DMS79 (cell line): ENCODE measurements around the gene GMCL2.
"Not testable (repeated sequence)": the region's sequence is repeated elsewhere in the genome, so short reads cannot be mapped to it uniquely, and the experiment has no call there.

Source experiments
- DNase-seq: peaks from one replicate; lab custom pipeline; 2025; lab: John Stamatoyannopoulos, UW

GMCL2 gene, protein sequence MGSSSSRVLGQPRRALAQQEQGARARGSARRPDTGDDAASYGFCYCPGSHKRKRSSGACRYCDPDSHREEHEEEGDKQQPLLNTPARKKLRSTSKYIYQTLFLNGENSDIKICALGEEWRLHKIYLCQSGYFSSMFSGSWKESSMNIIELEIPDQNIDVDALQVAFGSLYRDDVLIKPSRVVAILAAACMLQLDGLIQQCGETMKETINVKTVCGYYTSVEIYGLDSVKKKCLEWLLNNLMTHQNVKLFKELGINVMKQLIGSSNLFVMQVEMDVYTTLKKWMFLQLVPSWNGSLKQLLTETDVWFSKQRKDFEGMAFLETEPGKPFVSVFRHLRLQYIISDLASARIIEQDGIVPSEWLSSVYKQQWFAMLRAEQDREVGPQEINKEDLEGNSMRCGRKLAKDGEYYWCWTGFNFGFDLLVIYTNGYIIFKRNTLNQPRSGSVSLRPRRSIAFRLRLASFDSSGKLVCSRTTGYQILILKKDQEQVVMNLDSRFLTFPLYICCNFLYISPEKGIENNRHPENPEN

DNA sequence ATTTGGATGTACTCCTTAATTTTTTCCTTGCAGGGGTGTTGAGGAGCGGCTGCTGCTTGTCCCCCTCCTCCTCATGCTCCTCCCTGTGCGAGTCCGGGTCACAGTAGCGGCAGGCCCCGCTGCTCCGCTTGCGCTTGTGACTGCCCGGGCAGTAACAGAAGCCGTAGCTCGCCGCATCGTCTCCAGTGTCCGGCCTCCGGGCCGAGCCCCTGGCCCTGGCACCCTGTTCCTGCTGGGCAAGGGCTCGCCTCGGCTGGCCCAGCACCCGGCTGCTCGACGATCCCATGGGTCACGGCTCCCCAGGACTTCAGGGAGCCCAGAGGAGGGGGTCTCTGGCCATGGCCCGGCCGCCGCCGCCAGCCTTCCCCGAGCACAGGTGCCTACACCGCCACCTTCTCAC lies at the start of gene GMCL2:
TSS of gene GMCL2 (minus strand) at position 358 of the 400 bp plus-strand sequence. CDS start at position 286, 72 bp downstream.
- no peak for DNase-seq

DNA sequence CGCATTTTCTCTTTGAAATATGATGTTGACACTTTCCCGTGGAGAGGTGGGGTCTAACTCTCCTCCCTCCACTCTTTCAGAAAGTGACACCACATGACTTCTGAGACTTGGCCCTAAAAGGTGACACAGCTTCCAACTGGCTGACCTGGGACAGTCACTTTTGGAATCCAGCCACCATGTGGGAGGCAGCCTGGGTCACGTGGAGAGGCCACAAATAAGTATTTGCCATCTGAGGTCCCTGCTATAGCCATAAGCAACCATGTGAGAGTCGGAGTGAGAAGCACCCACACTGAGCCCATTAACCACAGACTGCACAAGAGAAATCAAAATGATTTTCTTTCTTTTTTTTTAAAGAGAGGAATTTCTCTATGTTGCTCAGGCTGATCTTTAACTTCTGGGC lies 49.5 kb upstream of the GMCL2 start:
- no peak for DNase-seq

DNA sequence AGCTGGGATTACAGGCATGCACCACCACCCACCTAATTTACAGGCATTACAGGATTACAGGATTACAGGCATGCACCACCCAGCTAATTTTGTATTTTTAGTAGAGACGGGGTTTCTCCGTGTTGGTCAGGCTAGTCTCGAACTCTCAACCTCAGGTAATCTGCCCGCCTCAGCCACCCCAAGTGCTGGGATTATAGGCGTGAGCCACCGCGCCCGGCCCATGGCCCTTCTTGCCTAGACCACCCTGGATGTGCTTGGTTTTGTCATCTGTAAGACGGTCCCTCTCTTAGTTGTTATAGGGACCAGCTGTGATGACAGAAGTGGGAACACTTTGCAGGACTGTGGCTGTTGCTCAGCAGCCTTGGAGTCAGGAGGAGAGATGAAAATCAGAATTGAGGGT lies 49.0 kb upstream of the GMCL2 start:
- DNase-seq, result no peak

DNA sequence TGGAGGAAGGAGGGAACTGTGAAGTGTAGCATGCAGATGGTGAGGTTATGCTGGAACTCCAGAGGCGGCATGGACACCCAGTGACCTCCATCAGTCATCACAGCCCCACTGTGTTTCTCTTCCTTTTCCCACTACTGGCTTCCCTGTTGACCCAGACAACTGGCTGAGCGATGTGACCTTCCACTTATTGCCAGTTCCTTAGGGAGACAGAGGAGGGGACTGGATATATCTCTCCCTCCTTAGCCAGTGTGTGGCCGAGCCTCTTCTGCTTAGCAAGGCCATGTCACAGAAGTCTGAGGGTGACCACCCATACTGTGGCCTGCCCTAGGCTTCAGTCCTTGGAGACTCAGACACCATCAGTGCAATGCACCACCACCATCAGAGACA lies 48.4 kb upstream of the GMCL2 start:
- DNase-seq, result no peak

DNA sequence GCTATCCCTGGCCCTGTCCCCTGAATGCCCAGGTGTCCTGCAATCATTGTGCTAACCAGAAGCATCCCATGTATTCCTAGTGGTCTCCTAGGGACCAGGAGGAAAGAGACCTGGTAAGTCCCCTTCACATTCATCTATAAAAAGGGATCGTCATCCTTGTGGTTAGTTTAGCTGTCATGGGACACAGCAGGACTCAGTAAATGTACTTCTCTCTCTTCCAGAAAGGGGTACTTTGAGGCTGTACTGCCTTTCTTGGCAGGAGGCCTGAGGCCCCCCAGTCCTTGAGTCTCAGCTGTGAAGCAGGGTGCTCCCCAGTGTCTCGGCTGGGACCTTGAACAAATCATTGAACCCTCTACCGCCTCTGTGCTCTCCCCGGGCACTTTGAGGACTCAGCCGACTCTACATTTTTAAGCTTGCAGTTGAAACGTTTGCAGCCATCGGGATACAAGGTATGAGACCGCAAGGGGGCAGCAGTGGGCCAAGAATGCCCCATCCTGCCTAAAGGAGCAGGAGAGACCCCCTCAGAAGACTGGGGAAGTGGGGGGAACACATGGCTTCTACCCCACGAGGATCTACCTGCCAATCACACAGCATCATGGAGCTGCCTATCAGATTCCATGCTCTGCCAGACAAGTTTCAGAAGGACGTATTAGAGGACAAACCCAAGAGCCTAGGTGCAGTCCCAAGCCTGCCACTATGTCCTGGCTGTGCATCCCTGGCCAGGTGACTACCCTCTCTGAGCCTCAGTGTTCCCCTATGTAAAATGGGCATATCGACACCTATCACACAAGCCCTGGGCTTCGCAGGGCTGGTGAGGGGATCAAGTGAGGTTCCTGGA lies 47.8 kb upstream of the GMCL2 start:
- no peak for DNase-seq

DNA sequence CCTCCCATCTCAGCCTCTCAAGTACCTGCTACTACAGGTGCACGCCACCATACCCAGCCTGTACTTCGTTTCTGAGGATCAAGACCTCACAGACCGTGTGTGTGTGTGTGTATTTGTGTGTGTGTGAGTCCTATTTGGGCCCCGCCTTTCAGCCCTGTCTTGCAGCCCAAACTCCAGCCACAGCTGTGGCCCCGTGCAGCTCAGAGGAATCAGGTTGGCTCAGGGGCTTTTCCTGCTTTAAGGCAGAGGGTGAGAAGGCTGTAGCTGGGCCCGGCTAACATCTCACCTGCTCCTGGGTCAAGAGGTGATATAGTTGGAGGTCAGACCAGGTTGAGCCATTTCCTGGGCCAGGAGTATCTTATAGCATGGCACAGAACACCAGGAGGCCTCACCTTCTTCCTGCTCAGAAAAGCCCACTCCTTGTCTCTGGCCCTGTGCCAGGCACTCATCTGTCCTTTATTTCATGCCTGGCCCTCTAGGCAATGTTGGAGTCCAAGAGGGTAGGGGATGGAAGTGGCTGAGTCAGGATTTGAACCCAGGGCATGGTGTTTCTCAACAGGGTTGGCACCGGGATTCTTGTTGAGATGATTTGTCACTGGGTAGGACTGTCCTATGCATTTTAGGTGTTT lies 47.1 kb upstream of the GMCL2 start:
- DNase-seq, result no peak

DNA sequence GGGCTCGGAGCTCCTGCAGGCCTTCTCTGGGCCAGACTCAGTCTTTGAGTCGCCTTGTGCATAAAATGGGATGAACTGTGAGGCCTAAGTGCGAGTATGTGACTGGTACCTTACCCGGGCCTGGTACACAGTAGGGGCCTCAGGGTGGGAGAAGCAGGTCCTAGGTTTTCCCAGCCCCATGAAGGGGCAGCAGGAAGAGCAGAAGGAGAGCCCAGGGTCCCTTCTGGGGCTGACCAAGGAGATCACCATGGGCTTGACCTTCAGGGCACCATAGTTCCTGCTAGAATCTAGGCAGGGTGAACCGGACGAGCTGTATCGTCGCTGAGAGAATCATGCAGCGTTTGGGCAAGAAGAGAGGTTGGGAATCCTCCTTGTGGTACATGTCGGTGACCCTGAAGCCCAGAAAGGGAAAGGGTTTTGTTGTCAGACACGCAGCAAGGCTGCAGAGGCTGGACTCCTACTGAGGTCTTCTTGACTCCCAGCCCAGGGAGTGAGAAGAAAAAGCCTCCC lies 45.8 kb upstream of the GMCL2 start:
- no peak for DNase-seq

DNA sequence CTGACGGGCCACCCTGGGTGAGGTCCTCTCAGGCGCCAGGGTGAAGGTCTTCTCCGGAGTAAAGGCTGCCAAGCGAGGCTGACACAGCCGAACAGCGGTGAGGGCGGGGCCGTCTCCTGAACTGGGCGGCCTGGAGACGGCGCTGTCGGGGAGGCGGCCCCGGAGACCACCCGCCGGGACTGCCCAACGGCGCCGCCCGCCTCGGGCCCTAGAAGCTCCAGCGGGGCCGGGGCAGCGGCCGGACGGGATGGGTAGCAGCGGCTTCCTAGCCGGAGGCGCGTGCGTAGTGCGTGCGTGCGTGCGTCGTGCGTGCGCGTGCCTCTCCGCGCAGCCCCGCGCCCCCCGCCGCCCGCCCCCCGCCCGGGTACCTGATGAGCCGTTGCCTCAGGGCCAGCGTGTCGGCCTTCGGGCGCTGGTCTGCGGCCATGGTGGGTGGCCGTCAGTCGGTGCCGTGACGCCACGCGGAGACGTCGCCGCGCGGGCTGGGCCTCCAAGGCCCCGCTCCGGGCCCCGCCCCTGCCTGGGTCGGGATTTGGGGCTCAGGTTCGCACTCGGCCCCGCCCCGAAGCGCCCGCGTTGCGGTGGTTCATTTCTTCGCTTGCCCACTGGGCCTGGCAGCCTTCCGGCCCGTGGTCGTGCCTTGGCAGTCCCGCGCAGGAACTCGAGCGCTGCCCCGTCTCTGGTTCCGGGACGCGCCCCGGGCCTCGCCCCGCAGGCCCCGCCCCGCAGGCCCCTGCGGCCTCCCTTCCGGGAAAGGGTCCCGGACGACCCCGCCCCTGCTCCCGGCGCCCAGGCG lies 45.2 kb upstream of the GMCL2 start, which contains the start of gene PHYKPL:
TSS of gene PHYKPL (minus strand) at position 679 of the 796 bp plus-strand sequence. CDS start at position 427, 252 bp downstream.
- peak; percentile 26 for DNase-seq

DNA sequence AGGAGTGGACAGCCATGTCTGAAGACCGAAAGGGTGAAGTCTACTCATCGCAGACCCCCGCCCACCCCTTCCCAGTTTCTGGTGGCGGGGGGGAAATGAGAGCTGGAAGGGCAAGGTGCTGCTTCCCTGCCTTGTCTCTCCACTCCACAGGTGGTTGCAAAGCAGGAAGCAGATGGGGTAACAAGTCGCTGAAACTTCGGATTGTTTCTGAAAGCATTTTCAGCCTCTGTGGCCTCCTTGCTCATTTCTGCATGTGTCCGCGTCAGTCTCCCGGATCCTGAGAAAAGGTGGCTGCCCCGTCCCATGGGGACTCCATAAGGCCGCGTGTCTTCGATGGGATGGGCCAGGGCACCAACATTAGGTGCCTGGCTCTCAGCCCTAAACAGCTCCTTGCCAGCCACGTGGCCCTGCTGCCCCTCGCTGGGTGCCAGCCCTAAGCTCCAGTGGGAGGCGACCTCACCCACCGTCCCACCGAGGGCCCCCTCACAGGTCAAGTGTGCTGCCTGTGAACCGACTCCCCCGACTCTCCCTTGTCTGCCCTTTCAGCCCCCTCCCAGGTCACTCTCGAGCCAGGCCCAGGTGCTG lies 44.5 kb upstream of the GMCL2 start:
- DNase-seq, result no peak

DNA sequence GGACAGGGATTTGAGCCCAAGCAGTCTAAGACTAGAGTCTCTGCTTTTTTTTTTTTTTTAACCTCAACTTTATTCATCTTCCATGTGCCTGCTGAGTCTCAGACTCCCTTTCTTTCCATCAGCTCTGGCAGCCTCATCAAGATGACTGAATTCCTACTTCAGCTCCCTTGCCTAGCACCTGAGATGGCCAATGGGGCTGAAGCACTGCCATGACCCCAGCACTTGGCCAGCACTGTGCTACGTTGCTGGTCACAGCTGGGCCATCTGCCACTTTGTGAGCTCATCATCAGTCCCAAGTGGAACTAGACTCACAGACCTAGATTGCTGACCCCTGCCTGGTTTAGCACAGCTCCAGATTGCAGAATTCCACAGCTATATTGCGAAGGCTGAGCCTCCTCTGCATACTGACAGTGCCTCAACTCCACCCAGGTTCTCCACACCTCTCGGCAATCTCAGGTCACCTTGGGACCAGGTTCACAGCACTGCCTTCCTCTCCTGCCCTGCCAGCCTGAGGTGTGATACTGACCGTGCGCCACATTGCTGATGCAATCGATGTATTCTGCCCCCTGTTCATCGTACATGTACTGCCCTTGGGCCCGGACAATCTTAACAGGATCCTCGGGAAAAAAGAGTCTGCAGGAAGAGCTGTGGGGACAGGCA lies 43.8 kb upstream of the GMCL2 start:
- no peak for DNase-seq

DNA sequence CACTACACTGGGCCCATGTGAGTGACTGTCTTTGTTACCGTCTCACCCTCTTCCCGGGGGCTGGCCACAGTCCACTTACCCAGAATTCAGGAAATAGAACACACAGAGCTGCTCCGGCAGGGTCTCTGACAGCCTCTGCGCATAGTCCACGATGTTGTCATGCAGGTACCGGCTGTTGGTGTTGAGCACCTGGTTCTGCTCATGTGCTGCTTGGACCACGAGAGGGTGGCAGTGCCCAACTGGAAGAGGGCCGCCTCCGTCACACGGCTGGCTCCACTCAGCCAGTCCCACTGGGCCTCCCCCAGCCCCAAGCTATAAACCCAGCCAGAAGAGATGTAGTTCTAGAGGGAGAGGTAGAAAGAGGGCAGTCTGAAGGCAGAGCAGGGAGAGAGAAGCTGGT lies 42.7 kb upstream of the GMCL2 start:
- DNase-seq, result no peak

DNA sequence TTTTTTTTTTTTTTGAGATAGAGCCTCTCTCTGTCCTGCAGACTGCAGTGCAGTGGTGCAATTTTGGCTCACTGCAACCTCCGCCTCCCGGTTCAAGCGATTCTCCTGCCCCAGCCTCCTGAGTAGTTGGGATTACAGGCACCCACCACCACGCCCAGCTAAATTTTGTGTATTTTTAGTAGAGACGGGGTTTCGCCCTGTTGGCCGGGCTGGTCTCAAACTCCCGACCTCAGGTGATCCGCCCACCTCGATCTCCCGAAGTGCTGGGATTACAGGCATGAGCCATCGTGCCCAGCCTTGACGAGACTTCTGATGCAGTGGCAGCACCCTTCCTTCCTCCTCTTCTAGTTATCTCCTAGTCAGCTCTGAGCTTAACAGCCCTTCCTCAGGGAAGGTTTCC lies 41.9 kb upstream of the GMCL2 start:
- DNase-seq, result not testable (repeated sequence)

DNA sequence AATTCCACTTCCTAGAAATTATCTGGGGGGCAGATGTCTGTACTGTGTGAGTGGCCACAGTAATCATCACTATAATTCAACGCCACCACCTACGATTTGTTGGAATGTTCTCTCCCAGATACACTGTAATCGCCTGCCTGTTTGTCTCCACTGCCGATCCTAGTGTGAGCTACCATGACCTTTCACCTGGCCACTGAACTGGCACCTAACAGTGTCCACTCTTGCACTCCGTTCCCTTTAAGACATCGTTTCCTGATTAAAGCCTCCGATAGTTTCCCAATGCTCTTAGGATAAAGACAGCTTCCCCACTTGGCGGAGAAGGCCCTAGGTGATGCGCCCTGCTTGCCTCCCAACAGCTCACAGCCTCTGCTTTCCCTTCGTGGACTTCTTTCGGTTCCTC lies 41.4 kb upstream of the GMCL2 start:
- DNase-seq, result no peak

DNA sequence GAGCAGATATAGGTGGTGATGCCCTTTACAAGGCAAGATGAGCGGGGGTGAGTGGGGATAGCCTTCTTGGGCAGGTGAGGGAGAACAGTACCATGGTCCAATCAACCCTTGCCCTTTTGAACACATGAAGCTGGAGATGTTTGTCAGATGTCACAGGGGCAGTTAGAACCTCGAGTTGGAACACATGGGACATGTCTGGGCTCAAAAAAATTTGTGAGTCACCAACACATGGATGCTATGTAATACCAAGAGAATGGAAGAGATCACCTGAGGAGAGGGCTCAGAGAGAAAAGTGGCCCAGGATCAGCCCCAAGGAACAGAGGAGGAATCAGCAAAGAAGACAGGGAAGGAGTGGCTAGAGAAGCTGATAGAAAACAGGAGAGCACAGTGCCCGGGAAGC lies 40.8 kb upstream of the GMCL2 start:
- no peak for DNase-seq

DNA sequence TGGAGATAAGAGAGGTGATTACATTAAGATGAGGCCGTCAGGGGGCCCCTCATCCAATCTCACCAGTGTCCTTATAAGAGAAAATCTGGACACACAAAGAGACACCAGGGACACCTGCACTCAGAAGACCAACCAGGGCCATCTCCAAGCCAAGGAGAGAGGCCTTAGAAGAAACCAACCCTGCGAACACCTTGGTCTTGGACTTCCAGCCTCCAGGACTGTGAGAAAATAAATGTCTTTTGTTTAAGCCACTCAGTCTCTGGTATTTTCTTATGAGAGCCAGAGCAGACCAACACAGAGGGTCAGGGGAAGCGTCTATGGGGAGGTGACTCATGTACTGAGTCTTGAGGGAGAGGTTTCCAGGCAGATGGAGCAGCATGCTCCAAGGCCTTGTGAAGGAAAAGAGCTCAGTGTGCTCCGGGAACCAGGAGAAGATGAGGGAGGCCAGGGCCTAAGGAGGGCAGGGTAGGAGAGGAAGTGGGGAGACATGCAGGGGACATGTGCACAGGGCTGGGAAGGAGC lies 40.0 kb upstream of the GMCL2 start:
- no peak for DNase-seq

DNA sequence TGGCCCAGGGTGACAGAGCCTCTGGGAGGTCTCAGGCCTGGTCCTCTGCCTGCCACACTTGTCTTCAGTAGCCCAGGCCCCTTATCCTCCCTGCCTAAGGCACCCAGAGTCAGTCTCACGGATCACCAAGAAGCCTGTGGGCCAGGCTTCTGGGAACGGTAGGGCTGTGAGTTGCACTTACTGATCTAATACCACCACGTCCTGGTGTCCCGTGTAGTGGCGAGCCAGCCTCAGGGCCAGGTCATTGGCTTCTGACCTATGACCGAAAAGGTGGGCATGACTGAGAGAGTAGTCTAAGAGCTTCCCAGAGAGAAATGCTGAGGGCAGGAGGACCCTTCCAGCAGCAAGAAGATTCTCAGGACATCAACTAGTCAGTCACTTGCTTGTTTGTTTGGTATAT lies 38.0 kb upstream of the GMCL2 start:
- DNase-seq, result no peak

DNA sequence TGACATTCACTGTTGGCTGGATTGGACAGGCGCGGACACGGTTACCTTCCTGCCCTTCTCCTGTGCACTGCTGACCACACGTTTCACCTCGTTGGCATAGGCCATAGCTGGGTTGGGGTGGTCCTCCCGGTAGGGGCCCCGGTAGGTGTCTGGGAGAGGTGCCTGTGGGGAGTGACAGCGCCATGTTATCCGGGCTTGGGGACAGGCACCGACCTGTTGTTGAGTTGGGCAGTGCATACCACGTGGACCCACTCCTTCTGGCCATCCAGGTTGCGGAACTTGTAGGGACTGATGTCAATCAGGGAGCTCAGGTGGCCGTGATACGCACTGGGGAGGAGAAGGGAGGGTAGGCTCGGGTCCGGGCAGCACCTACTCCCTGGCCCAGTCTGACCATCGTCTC lies 37.2 kb upstream of the GMCL2 start:
- no peak for DNase-seq

DNA sequence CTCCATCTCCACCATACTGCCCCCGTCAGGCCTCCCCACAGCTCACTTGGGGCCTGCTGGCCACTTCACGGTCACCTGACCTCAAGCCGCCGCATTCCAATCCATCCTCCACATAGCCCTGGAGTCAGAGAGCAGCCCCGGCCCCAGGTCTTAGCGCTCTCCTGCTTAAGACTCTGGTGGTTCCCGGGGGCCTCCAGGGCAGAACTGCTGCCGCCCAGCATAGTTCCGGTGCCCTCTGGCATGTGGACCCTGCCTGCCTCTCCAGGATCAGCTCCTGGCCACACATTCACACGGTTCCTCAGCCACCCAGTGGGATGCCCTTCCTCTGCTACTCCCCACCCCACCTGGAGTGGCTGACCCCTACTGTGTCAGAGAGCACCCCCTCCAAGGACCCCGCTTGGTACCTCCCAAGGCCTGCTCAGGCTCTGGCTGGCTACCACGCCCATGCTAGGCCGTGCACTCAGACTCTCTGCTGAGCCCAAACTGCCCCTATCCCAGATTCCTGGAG lies 36.7 kb upstream of the GMCL2 start:
- no peak for DNase-seq

DNA sequence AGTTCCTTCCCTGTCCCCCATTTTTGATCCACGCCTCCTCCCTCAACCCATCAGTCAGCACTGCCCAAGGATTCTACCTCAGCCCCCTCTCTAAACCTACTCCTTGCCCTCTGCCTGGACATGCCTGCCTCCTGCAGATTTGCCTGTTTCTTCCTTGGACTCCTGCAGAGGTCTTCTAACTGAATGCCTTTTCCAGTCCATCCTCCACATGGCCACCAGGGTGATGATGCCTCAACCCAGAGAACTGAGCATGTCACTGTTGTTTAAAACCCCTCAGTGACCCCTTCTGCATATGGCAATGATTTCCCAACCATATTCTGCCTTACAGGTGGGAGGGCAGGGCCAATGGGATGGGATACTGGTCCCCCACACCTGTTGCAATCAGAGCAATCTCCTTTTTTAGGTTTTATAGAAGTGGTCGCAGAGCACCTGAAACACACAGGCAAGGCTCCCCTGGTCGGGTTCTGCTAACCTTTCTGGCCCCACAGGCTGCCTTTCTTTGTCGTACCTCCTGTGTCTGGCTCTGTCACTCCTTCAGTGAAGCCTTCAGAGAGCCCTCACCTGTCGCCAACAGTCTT lies 36.1 kb upstream of the GMCL2 start:
- no peak for DNase-seq

DNA sequence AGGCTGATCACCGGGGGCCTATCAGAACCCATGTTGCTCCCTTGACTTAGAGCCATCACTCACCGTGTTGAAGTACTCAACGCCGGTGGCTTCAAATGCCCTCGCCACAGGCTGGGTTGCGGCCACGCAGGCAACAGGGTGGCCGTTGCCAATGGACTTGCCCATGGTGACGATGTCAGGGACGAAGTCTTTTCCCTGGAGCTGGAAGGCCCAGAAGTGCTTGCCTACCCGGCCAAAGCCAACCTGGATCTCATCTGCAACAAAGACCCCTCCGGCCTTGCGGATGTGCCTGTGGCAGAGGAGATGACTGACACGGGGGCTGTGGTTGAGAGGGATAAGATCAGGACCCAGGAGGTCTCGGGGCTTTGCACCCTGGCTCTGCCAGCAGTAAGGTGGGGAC lies 35.1 kb upstream of the GMCL2 start:
- DNase-seq, result no peak
